Esophagus muscularis mucosa (tissue), 3 donors: ENCODE results near the gene ANTKMT.
A peak's percentile ranks its signal among the peaks of the same experiment; 100 is the strongest.

Experiments used
- POLR2A ChIP-seq: fragments of 450-650 bp; IDR thresholded peaks from one replicate; pipeline ENCODE4 v1.6.1; 2017; ENCODE audit warnings: antibody characterized with exemption, moderate library complexity, mild to moderate bottlenecking, low read depth
- TF ChIP-seq, protein P1 (sequence below), 3 experiments: fragments of 200-600 bp in 2 of 3; fragments of 450-650 bp in 1 of 3; sonication (generic) in 2 of 3; IDR thresholded peaks; one replicate each; pipeline ENCODE4 v1.5.1; 2017 to 2019; ENCODE audit warnings: antibody characterized with exemption in 3 of 3, mild to moderate bottlenecking in 2 of 3, moderate library complexity in 1 of 3

DNA sequence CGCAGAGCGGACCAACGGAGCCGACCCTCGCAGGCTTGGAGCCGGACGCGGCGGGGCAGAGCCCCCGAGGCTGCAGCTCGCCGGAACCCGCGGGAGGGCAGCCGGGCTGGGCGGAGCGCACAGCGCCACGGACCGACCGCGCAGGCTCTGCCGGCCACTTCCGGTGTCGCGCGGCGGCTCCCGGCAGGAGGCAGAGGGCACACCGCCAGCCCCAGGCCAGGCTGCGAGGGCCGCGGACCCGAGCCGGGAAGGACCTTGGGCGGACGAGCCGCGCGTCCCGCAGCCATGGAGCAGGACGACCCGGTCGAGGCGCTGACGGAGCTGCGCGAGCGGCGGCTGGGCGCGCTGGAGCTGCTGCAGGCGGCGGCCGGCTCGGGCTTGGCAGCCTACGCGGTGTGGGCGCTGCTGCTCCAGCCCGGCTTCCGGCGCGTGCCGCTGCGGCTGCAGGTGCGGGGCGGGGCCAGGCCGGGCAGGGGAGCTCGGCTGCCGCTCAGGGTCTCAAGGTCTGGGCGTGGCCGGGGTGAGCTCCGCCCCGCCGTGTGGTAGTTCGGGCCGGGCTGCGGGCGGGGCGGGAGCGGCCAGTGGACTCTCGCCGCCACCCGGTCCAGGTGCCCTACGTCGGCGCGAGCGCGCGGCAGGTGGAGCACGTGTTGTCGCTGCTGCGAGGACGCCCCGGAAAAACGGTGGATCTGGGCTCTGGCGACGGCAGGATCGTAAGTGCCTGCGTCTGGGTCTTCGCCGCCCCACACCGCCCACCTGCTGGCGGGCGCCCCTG, at the start of gene ANTKMT:
- TF ChIP-seq, protein P1, sequence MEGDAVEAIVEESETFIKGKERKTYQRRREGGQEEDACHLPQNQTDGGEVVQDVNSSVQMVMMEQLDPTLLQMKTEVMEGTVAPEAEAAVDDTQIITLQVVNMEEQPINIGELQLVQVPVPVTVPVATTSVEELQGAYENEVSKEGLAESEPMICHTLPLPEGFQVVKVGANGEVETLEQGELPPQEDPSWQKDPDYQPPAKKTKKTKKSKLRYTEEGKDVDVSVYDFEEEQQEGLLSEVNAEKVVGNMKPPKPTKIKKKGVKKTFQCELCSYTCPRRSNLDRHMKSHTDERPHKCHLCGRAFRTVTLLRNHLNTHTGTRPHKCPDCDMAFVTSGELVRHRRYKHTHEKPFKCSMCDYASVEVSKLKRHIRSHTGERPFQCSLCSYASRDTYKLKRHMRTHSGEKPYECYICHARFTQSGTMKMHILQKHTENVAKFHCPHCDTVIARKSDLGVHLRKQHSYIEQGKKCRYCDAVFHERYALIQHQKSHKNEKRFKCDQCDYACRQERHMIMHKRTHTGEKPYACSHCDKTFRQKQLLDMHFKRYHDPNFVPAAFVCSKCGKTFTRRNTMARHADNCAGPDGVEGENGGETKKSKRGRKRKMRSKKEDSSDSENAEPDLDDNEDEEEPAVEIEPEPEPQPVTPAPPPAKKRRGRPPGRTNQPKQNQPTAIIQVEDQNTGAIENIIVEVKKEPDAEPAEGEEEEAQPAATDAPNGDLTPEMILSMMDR (IDR thresholded peaks at IDR 0.05): peak in 2 of 3 experiments; percentile 13 to 26
- peak; percentile 63 for TF ChIP-seq POLR2A
